GM23338 (cell line): ENCODE results near the gene RXRA. TPM values are rescaled to one million over a fixed set of nuclear protein-coding genes. Genes with fewer than 3 reads are reported as not detected.

Source experiments
- ATAC-seq: fragments of 200-7000 bp; cut with Tn5 transposase; 3 replicates; pipeline ENCODE4 v1.9.1; 2020
- DNase-seq: peaks from one replicate; pipeline ENCODE4 v3.0.0-alpha.2; 2015; ENCODE audit warnings: low spot score
- H2AFZ ChIP-seq: fragments of 200-600 bp; sonication (generic); 2 replicates; pipeline ENCODE4 v1.8.0; 2016; ENCODE audit warnings: antibody characterized with exemption, mild to moderate bottlenecking, moderate library complexity
- H3F3A ChIP-seq: fragments of 200-600 bp; sonication (generic); replicated peaks from 2 replicates; pipeline ENCODE4 v1.8.0; 2017; ENCODE audit warnings: antibody characterized with exemption, mixed run types, low read depth
- H3K27ac ChIP-seq: fragments of 200-600 bp; sonication (generic); 2 replicates; pipeline ENCODE4 v1.6.1; 2016; ENCODE audit warnings: low read depth
- H3K27me3 ChIP-seq: fragments of 200-600 bp; sonication (generic); 2 replicates; pipeline ENCODE4 v1.8.0; 2016; ENCODE audit warnings: mild to moderate bottlenecking, mixed run types, moderate library complexity; ENCODE audit not compliant: insufficient read depth
- H3K36me3 ChIP-seq: fragments of 200-600 bp; sonication (generic); 2 replicates; pipeline ENCODE4 v1.8.0; 2016; ENCODE audit warnings: mild to moderate bottlenecking; ENCODE audit not compliant: insufficient read depth
- H3K4me1 ChIP-seq: fragments of 200-600 bp; sonication (generic); 2 replicates; pipeline ENCODE4 v1.8.0; 2016; ENCODE audit warnings: mild to moderate bottlenecking, moderate library complexity; ENCODE audit not compliant: insufficient read depth
- H3K4me2 ChIP-seq: fragments of 200-600 bp; sonication (generic); 2 replicates; pipeline ENCODE4 v1.7.1; 2017; ENCODE audit warnings: mixed run types
- H3K4me3 ChIP-seq: fragments of 200-600 bp; sonication (generic); 2 replicates; pipeline ENCODE4 v1.6.1; 2016; ENCODE audit warnings: mixed run types
- H3K79me2 ChIP-seq: fragments of 200-600 bp; sonication (generic); replicated peaks from 2 replicates; pipeline ENCODE4 v1.8.0; 2017; ENCODE audit warnings: mild to moderate bottlenecking; ENCODE audit not compliant: insufficient read depth
- H3K9me2 ChIP-seq: fragments of 200-600 bp; sonication (generic); 2 replicates; pipeline ENCODE4 v1.8.0; 2017; ENCODE audit not compliant: insufficient read depth
- H4K20me1 ChIP-seq: fragments of 200-600 bp; sonication (generic); replicated peaks from 2 replicates; pipeline ENCODE4 v1.8.0; 2017; ENCODE audit warnings: mild to moderate bottlenecking; ENCODE audit not compliant: insufficient read depth
- H3K27ac Mint-ChIP-seq: 2 replicates; pipeline ENCODE4 v1.8.0; 2020; ENCODE audit warnings: inconsistent platforms, mild to moderate bottlenecking, moderate library complexity, mixed read lengths
- H3K27me3 Mint-ChIP-seq: 3 replicates; pipeline ENCODE4 v1.8.0; 2022; ENCODE audit warnings: low read depth, mild to moderate bottlenecking, moderate library complexity, mixed read lengths, inconsistent platforms; ENCODE audit not compliant: insufficient read depth, poor library complexity
- H3K36me3 Mint-ChIP-seq: 3 replicates; pipeline ENCODE4 v1.8.0; 2021; ENCODE audit warnings: low read depth, mild to moderate bottlenecking, inconsistent platforms, moderate library complexity, mixed read lengths
- H3K4me1 Mint-ChIP-seq: 3 replicates; pipeline ENCODE4 v1.8.0; 2020; ENCODE audit warnings: mild to moderate bottlenecking, inconsistent platforms, mixed read lengths
- H3K4me3 Mint-ChIP-seq: 3 replicates; pipeline ENCODE4 v1.8.0; 2021; ENCODE audit warnings: moderate library complexity, mild to moderate bottlenecking, inconsistent platforms, mixed read lengths
- H3K9me3 Mint-ChIP-seq: 3 replicates; pipeline ENCODE4 v1.8.0; 2020; ENCODE audit warnings: moderate library complexity, mild to moderate bottlenecking, inconsistent platforms, mixed read lengths
- CREB1 ChIP-seq: fragments of 250-450 bp; sonication (Bioruptor Pico); IDR thresholded peaks from 2 replicates; pipeline ENCODE4 v1.5.0; 2020; ENCODE audit warnings: low read depth, mild to moderate bottlenecking, moderate library complexity
- EZH2phosphoT487 ChIP-seq: fragments of 200-600 bp; sonication (generic); IDR thresholded peaks from one replicate; pipeline ENCODE4 v1.8.1; 2018; ENCODE audit warnings: antibody characterized with exemption; ENCODE audit not compliant: unreplicated experiment
- JUNB ChIP-seq: IDR thresholded peaks from one replicate; pipeline ENCODE4 v1.6.1; 2016; ENCODE audit warnings: antibody characterized with exemption; ENCODE audit not compliant: unreplicated experiment
- NANOG ChIP-seq: IDR thresholded peaks from 2 replicates; pipeline ENCODE4 v1.6.1; 2016; ENCODE audit warnings: antibody characterized with exemption, borderline replicate concordance
- POLR2AphosphoS5 ChIP-seq: IDR thresholded peaks from 2 replicates; pipeline ENCODE4 v1.6.1; 2016; ENCODE audit warnings: antibody characterized with exemption, low read depth
- STAT1 ChIP-seq: IDR thresholded peaks from one replicate; pipeline ENCODE4 v1.6.1; 2016; ENCODE audit warnings: antibody characterized with exemption; ENCODE audit not compliant: unreplicated experiment
- ZNF114 ChIP-seq: fragments of 250-450 bp; sonication (Bioruptor Pico); IDR thresholded peaks from 2 replicates; pipeline ENCODE4 v1.5.0; 2020; ENCODE audit warnings: mild to moderate bottlenecking, moderate library complexity
- ZNF331 ChIP-seq: fragments of 250-450 bp; sonication (Bioruptor Pico); IDR thresholded peaks from 2 replicates; pipeline ENCODE4 v1.5.0; 2020; ENCODE audit warnings: low read depth, mild to moderate bottlenecking, moderate library complexity
- polyA plus RNA-seq: library from polyadenylated mRNA; unstranded; fragments of >200 nt; fragmentation: Nextera tagmentation; extraction: Ambion mirVana; gene quantifications from 2 replicates; pipeline ENCODE4 v1.2.1, GENCODE V29; 2016
- total RNA-seq: library from RNA; depleted of rRNA; stranded (reverse); fragments of >200 nt; shearing (Covaris generic); gene quantifications from 2 replicates; pipeline ENCODE4 v1.2.3, GENCODE V29; 2014
- TF ChIP-seq, protein P1 (sequence below): IDR thresholded peaks from one replicate; pipeline ENCODE4 v1.6.1; 2018; ENCODE audit warnings: antibody characterized with exemption; ENCODE audit not compliant: unreplicated experiment
- TF ChIP-seq, protein P2 (sequence below), 2 experiments: fragments of 200-600 bp in 1 of 2; sonication (generic) in 1 of 2; conservative IDR thresholded peaks; 2 replicates each; pipeline versions ENCODE4 v1.5.1 to v1.6.1; 2016 to 2017; ENCODE audit warnings: antibody characterized with exemption in 2 of 2, low read depth in 2 of 2, mild to moderate bottlenecking in 2 of 2, moderate library complexity in 1 of 2
- TF ChIP-seq, protein P3 (sequence below): IDR thresholded peaks from 2 replicates; pipeline ENCODE4 v1.6.1; 2016; ENCODE audit warnings: antibody characterized with exemption

RXRA gene
- total and polyA plus RNA-seq, 2 experiments from 2014 or later: 4.9 to 17.9 TPM

DNA sequence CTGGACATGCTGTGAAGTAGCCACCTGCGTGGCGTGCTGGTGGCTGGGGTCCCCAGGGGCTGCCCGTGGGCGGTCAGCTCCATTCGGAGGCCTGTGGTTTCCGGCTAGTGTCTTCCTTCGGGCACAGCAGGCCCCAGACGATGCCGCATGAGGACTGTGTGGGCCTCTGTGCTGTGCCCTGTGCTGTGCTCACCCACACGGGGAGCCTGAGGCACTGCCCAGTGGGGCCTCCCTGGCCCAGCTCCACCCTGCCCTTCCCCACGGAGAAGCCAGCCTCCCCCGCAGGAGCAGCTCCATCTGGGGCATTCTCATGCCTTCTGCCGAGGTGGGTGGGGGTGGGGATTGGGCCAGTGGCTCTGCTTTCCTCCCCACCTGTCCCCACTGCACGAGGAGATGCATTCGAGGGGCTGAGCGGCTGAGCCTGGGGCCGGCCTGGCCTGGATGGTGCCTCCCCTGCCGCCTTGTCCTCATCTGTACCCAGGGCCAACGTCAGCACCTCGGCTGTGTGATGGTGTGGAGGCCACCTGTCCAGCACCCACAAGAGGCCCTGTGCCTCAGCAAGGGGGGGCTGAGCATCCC, 24.2 kb downstream of the RXRA start:
- H3K27me3 Mint-ChIP-seq: peaks cover 8% of the 10 kb centered on the region
- no peak for DNase-seq
- no peaks in the 10 kb centered on the region for H3K36me3 ChIP-seq
- TF ChIP-seq NANOG (no peak), CREB1 (CRISPR knock-in tag) (no peak), POLR2AphosphoS5 (no peak), ZNF331 (CRISPR knock-in tag) (no peak), ZNF114 (CRISPR knock-in tag) (no peak), STAT1 (no peak), EZH2phosphoT487 (no peak), JUNB (no peak)
- TF ChIP-seq, protein P1, sequence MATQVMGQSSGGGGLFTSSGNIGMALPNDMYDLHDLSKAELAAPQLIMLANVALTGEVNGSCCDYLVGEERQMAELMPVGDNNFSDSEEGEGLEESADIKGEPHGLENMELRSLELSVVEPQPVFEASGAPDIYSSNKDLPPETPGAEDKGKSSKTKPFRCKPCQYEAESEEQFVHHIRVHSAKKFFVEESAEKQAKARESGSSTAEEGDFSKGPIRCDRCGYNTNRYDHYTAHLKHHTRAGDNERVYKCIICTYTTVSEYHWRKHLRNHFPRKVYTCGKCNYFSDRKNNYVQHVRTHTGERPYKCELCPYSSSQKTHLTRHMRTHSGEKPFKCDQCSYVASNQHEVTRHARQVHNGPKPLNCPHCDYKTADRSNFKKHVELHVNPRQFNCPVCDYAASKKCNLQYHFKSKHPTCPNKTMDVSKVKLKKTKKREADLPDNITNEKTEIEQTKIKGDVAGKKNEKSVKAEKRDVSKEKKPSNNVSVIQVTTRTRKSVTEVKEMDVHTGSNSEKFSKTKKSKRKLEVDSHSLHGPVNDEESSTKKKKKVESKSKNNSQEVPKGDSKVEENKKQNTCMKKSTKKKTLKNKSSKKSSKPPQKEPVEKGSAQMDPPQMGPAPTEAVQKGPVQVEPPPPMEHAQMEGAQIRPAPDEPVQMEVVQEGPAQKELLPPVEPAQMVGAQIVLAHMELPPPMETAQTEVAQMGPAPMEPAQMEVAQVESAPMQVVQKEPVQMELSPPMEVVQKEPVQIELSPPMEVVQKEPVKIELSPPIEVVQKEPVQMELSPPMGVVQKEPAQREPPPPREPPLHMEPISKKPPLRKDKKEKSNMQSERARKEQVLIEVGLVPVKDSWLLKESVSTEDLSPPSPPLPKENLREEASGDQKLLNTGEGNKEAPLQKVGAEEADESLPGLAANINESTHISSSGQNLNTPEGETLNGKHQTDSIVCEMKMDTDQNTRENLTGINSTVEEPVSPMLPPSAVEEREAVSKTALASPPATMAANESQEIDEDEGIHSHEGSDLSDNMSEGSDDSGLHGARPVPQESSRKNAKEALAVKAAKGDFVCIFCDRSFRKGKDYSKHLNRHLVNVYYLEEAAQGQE: no peak
- TF ChIP-seq, protein P2, sequence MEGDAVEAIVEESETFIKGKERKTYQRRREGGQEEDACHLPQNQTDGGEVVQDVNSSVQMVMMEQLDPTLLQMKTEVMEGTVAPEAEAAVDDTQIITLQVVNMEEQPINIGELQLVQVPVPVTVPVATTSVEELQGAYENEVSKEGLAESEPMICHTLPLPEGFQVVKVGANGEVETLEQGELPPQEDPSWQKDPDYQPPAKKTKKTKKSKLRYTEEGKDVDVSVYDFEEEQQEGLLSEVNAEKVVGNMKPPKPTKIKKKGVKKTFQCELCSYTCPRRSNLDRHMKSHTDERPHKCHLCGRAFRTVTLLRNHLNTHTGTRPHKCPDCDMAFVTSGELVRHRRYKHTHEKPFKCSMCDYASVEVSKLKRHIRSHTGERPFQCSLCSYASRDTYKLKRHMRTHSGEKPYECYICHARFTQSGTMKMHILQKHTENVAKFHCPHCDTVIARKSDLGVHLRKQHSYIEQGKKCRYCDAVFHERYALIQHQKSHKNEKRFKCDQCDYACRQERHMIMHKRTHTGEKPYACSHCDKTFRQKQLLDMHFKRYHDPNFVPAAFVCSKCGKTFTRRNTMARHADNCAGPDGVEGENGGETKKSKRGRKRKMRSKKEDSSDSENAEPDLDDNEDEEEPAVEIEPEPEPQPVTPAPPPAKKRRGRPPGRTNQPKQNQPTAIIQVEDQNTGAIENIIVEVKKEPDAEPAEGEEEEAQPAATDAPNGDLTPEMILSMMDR (conservative IDR thresholded peaks at IDR 0.05; ENCODE audit: low read depth in 2 of 2): no peak
- TF ChIP-seq, protein P3, sequence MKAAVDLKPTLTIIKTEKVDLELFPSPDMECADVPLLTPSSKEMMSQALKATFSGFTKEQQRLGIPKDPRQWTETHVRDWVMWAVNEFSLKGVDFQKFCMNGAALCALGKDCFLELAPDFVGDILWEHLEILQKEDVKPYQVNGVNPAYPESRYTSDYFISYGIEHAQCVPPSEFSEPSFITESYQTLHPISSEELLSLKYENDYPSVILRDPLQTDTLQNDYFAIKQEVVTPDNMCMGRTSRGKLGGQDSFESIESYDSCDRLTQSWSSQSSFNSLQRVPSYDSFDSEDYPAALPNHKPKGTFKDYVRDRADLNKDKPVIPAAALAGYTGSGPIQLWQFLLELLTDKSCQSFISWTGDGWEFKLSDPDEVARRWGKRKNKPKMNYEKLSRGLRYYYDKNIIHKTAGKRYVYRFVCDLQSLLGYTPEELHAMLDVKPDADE: no peak
- H3K4me1 ChIP-seq: no peaks in the 10 kb centered on the region
- H3F3A ChIP-seq: no peaks in the 10 kb centered on the region
- no peaks in the 10 kb centered on the region for H3K9me2 ChIP-seq
- H3K27me3 ChIP-seq: no peaks in the 10 kb centered on the region
- peak; percentile 14 for ATAC-seq
- peak overlapping the region; percentile 77; the same call in 1 of the 2 replicates for H3K27ac Mint-ChIP-seq
- H3K4me3 Mint-ChIP-seq: no peak overlapping the region
- H3K9me3 Mint-ChIP-seq: no peaks in the 10 kb centered on the region
- H2AFZ ChIP-seq: no peak overlapping the region
- H3K27ac ChIP-seq: no peak overlapping the region
- H3K4me3 ChIP-seq: no peak overlapping the region
- H3K4me1 Mint-ChIP-seq: peaks cover 11% of the 10 kb centered on the region
- H3K36me3 Mint-ChIP-seq: no peaks in the 10 kb centered on the region
- peaks cover 65% of the 10 kb centered on the region for H3K79me2 ChIP-seq
- no peaks in the 10 kb centered on the region; the same call in none of the 2 replicates for H4K20me1 ChIP-seq
- no peak overlapping the region for H3K4me2 ChIP-seq
